Measurements from ENCODE around the gene OPA3.

Gene OPA3

GRCh38 chr19:45483033-45483432, 101.6 kb downstream of the OPA3 start:
- FAIRE-seq (no peak), DNase-seq (ENCODE audit: low spot score) (no peak)

- no peak for FAIRE-seq
Measured at GRCh38 chr19:45478454-45479238, 106.0 kb downstream of the OPA3 start.

GRCh38 chr19:45477713-45478453, 106.7 kb downstream of the OPA3 start:
- FAIRE-seq = no peak
- no peak for DNase-seq (ENCODE audit: low spot score)

More at GRCh38 chr19:45478454-45479238, 106.0 kb downstream of the OPA3 start:
- peak; percentile 79 for DNase-seq (ENCODE audit: low spot score)
